IMR-90 (cell line): Measurements from ENCODE around the gene SSH2. TPM values are rescaled to one million over a fixed set of nuclear protein-coding genes. Genes with fewer than 3 reads are reported as not detected.
A peak's percentile ranks its signal among the peaks of the same experiment; 100 is the strongest.

ENCODE experiments used
- ATAC-seq: fragments of 200-7000 bp; cut with Tn5 transposase; 2 replicates; pipeline ENCODE4 v1.9.1; 2020; ENCODE audit warnings: low read depth, mild to moderate bottlenecking, moderate library complexity
- BruUV-seq: library from RNA; stranded (reverse); fragments of 400-500 nt; replicated peaks from 2 replicates; lab custom pipeline; 2021; lab: Mats Ljungman, UMichigan
- CTCF ChIA-PET: fragments of 300-600 bp; formaldehyde crosslinking; extraction: SDS; loops from one replicate; lab custom pipeline; 2021; ENCODE audit warnings: antibody characterized with exemption; lab: Yijun Ruan, JAX
- POLR2A ChIA-PET: fragments of 300-600 bp; sonication (Branson Sonifier 250); formaldehyde crosslinking; loops from one replicate; lab custom pipeline; 2022; ENCODE audit warnings: antibody characterized with exemption; ENCODE audit not compliant: unreplicated experiment; lab: Charles Lee
- DNase-seq: peaks from one replicate; pipeline ENCODE4 v3.0.0; 2013
- H2AFZ ChIP-seq: replicated peaks from 2 replicates; pipeline ENCODE3; 2013; ENCODE audit warnings: low read length, mild to moderate bottlenecking; ENCODE audit not compliant: poor library complexity
- H2AK5ac ChIP-seq: 2 replicates; pipeline ENCODE4 v1.6.1; 2013; ENCODE audit warnings: low read depth, low read length, inconsistent platforms
- H2AK9ac ChIP-seq: replicated peaks from 2 replicates; pipeline ENCODE3; 2013; ENCODE audit warnings: mild to moderate bottlenecking, low read depth, low read length, moderate library complexity; ENCODE audit not compliant: poor library complexity
- H2BK120ac ChIP-seq: 2 replicates; pipeline ENCODE4 v1.6.1; 2013; ENCODE audit warnings: low read depth, low read length, inconsistent platforms
- H2BK15ac ChIP-seq: 3 replicates; pipeline ENCODE4 v1.6.1; 2013; ENCODE audit warnings: low read depth, low read length, inconsistent platforms
- H2BK20ac ChIP-seq: 2 replicates; pipeline ENCODE4 v1.6.1; 2013; ENCODE audit warnings: low read depth, mild to moderate bottlenecking, inconsistent platforms, low read length, moderate library complexity
- H2BK5ac ChIP-seq: 2 replicates; pipeline ENCODE4 v1.6.1; 2013; ENCODE audit warnings: mild to moderate bottlenecking, low read depth, low read length, inconsistent platforms; ENCODE audit not compliant: poor library complexity, severe bottlenecking
- H3K14ac ChIP-seq: replicated peaks from 2 replicates; pipeline ENCODE4 v1.6.1; 2013; ENCODE audit warnings: low read depth, low read length, inconsistent platforms
- H3K18ac ChIP-seq: 2 replicates; pipeline ENCODE4 v1.6.1; 2013; ENCODE audit warnings: low read depth, low read length, control low read depth
- H3K23ac ChIP-seq: 2 replicates; pipeline ENCODE4 v1.6.1; 2013; ENCODE audit warnings: low read depth, low read length, inconsistent platforms
- H3K27ac ChIP-seq: 2 replicates; pipeline ENCODE4 v1.5.1; 2013; ENCODE audit warnings: mild to moderate bottlenecking, control low read depth, low read length; ENCODE audit not compliant: insufficient read depth
- H3K27me3 ChIP-seq: 2 replicates; pipeline ENCODE4 v1.6.1; 2013; ENCODE audit warnings: low read length; ENCODE audit not compliant: control insufficient read depth, insufficient read depth
- H3K36me3 ChIP-seq: 2 replicates; pipeline ENCODE4 v1.6.1; 2013; ENCODE audit warnings: low read length, mixed read lengths; ENCODE audit not compliant: control insufficient read depth, insufficient read depth
- H3K4ac ChIP-seq: 2 replicates; pipeline ENCODE4 v1.6.1; 2013; ENCODE audit warnings: low read depth, low read length, inconsistent platforms
- H3K4me1 ChIP-seq: 2 replicates; pipeline ENCODE4 v1.6.1; 2013; ENCODE audit warnings: low read length, mixed read lengths; ENCODE audit not compliant: control insufficient read depth, insufficient read depth
- H3K4me2 ChIP-seq: 2 replicates; pipeline ENCODE4 v1.6.1; 2013; ENCODE audit warnings: low read depth, mild to moderate bottlenecking, control low read depth, low read length, moderate library complexity
- H3K4me3 ChIP-seq: 2 replicates; pipeline ENCODE4 v1.5.1; 2013; ENCODE audit warnings: low read depth, mild to moderate bottlenecking, control low read depth, low read length, moderate library complexity; ENCODE audit not compliant: insufficient read depth
- H3K56ac ChIP-seq: 2 replicates; pipeline ENCODE4 v1.6.1; 2013; ENCODE audit warnings: low read length, inconsistent platforms; ENCODE audit not compliant: insufficient read depth; ENCODE audit errors: extremely low read depth
- H3K79me1 ChIP-seq, 2 experiments: 2 replicates each; pipeline ENCODE4 v1.6.1; 2013; ENCODE audit warnings: low read length in 2 of 2, inconsistent platforms in 1 of 2, low read depth in 1 of 2
- H3K9ac ChIP-seq: 2 replicates; pipeline ENCODE4 v1.6.1; 2013; ENCODE audit warnings: low read depth, low read length, control low read depth
- H3K9me1 ChIP-seq: 2 replicates; pipeline ENCODE4 v1.6.1; 2013; ENCODE audit warnings: low read length, inconsistent platforms; ENCODE audit not compliant: insufficient read depth
- H3K9me3 ChIP-seq: 2 replicates; pipeline ENCODE4 v1.6.1; 2013; ENCODE audit warnings: low read length; ENCODE audit not compliant: control insufficient read depth, insufficient read depth
- H4K20me1 ChIP-seq: 2 replicates; pipeline ENCODE4 v1.6.1; 2013; ENCODE audit warnings: low read length, inconsistent platforms; ENCODE audit not compliant: insufficient read depth
- H4K5ac ChIP-seq: 2 replicates; pipeline ENCODE4 v1.6.1; 2013; ENCODE audit warnings: mild to moderate bottlenecking, low read depth, low read length, control low read depth
- H4K8ac ChIP-seq, 2 experiments: 2 replicates each; pipeline ENCODE4 v1.6.1; 2013; ENCODE audit warnings: low read depth in 2 of 2, low read length in 2 of 2, control low read depth in 1 of 2, inconsistent platforms in 1 of 2
- H4K91ac ChIP-seq: 2 replicates; pipeline ENCODE4 v1.6.1; 2013; ENCODE audit warnings: low read depth, low read length, inconsistent platforms; ENCODE audit not compliant: insufficient read depth
- CHD1 ChIP-seq: IDR thresholded peaks from 2 replicates; pipeline ENCODE4 v1.6.1; 2012; ENCODE audit warnings: low read depth, low read length, improper control_type of control experiment
- USF2 ChIP-seq: fragments of 150-350 bp; IDR thresholded peaks from 2 replicates; pipeline ENCODE4 v1.6.1; 2017; ENCODE audit warnings: mild to moderate bottlenecking, antibody characterized with exemption, low read length, low read depth
- WGBS, 2 experiments: methylation state at CpG; one replicate each; pipeline versions ENCODE4 v1.1.5 to v1.1.7; 2013; ENCODE audit warnings: missing lambda C conversion rate in 2 of 2; ENCODE audit not compliant: insufficient read length in 1 of 2; ENCODE audit errors: extremely low coverage in 2 of 2; 5-methylcytosine and 5-hydroxymethylcytosine counted together
- dilution Hi-C: fragments of 300-500 bp; cut with HindIII; formaldehyde crosslinking; loops from one replicate; pipeline ENCODE4 v1.14.3; 2018; ENCODE audit warnings: low sequenced_read_pairs; ENCODE audit not compliant: unreplicated experiment
- in situ Hi-C: fragments of 300-500 bp; cut with MboI; formaldehyde crosslinking; loops from 3 replicates; pipeline ENCODE4 v1.14.3; 2019; ENCODE audit warnings: low sequenced_read_pairs, inconsistent platforms, mixed read lengths
- intact Hi-C: fragments of 100-400 bp; cut with micrococcal nuclease; formaldehyde crosslinking; loops from 2 replicates; pipeline ENCODE4 v1.10.0; 2022
- polyA plus RNA-seq, 3 experiments: library from polyadenylated mRNA; depleted of rRNA; stranded (reverse); fragments of >200 nt; gene quantifications; 2 replicates each; pipeline ENCODE4 v1.2.3, GENCODE V29; 2012; ENCODE audit warnings: low replicate concordance in 1 of 3
- total RNA-seq: library from RNA; depleted of rRNA; stranded (reverse); fragments of >200 nt; gene quantifications from 2 replicates; pipeline ENCODE4 v1.2.3, GENCODE V29; 2012

The SSH2 gene
- total and polyA plus RNA-seq, 2 of the 4 experiments (the other 2 are of a cell fraction) = 9.3 TPM

- Histone ChIP-seq H4K91ac (no peak overlapping the region), H2BK15ac (no peak overlapping the region), H3K9me1 (no peaks in the 10 kb centered on the region), H3K14ac (no peak overlapping the region), H2AK9ac (no peak overlapping the region), H4K5ac (no peak overlapping the region), H4K8ac (no peak overlapping the region; a peak in 1 of 4 replicates), H3K27ac (no peak overlapping the region), H2BK5ac (no peak overlapping the region), H3K4ac (no peak overlapping the region), H3K9me3 (no peaks in the 10 kb centered on the region; the same call in 1 of the 2 replicates), H3K23ac (no peak overlapping the region), H3K9ac (no peak overlapping the region), H3K36me3 (no peaks in the 10 kb centered on the region), H3K4me1 (no peaks in the 10 kb centered on the region), H2BK20ac (no peak overlapping the region), H2AFZ (no peak overlapping the region), H3K4me3 (no peak overlapping the region), H3K27me3 (no peaks in the 10 kb centered on the region; the same call in 1 of the 2 replicates), H4K20me1 (no peaks in the 10 kb centered on the region), H2BK120ac (no peak overlapping the region), H3K18ac (no peak overlapping the region), H2AK5ac (no peak overlapping the region), H3K56ac (no peak overlapping the region), H3K4me2 (no peak overlapping the region), H3K79me1 (no peaks in the 10 kb centered on the region)
- dilution Hi-C loops (no loop called here), in situ Hi-C loops (no loop called here), intact Hi-C loops (loop anchor here (10.0 kb wide), 1 partner anchor 107 kb away; no protein-coding TSS in a partner anchor)
- no CpG with 5 or more reads among the region's 5 CpGs for WGBS, 2 experiments
- POLR2A ChIA-PET = no interaction called here
- DNase-seq (peak; percentile 23), ATAC-seq (no peak)
- TF ChIP-seq CHD1 = no peak
- peak; percentile 31; the same call in 1 of the 2 replicates for TF ChIP-seq USF2
- CTCF ChIA-PET = no interaction called here
- no TSS peak for BruUV-seq
Measured at GRCh38 chr17:29968271-29968670, 38.2 kb upstream of the SSH2 start.
